HG02642 (cell line): ENCODE data around the gene PRKD2.
"Not testable (repeated sequence)": the region's sequence is repeated elsewhere in the genome, so short reads cannot be mapped to it uniquely, and the experiment has no call there.

Source experiments
- ATAC-seq: cut with Tn5 transposase; IDR thresholded peaks from one replicate; pipeline ENCODE4 v1.9.1; 2021; ENCODE audit warnings: mild to moderate bottlenecking; ENCODE audit not compliant: unreplicated experiment, poor library complexity

PRKD2 gene

GRCh38 chr19:46713781-46714443 is 3.0 kb downstream of the PRKD2 start:
- ATAC-seq, result peak; percentile 12

GRCh38 chr19:46712768-46713338 is 4.1 kb downstream of the PRKD2 start:
- ATAC-seq, result not testable (repeated sequence)

- ATAC-seq, result no peak
Observed at GRCh38 chr19:46710687-46711086, 6.2 kb downstream of the PRKD2 start.

- ATAC-seq, result no peak
Observed at GRCh38 chr19:46704379-46705076, 12.4 kb downstream of the PRKD2 start.

- no peak for ATAC-seq
Observed at GRCh38 chr19:46700704-46701103, 16.2 kb downstream of the PRKD2 start.

GRCh38 chr19:46698395-46699321 is 18.3 kb downstream of the PRKD2 start:
- ATAC-seq, result no peak

GRCh38 chr19:46697204-46697960 is 19.5 kb downstream of the PRKD2 start:
- ATAC-seq, result no peak

- no peak for ATAC-seq
Observed at GRCh38 chr19:46696866-46697203, 20.1 kb downstream of the PRKD2 start.

- ATAC-seq, result no peak
Observed at GRCh38 chr19:46696052-46696451, 20.9 kb downstream of the PRKD2 start.

GRCh38 chr19:46693760-46694159 is 23.2 kb downstream of the PRKD2 start:
- no peak for ATAC-seq

- no peak for ATAC-seq
Observed at GRCh38 chr19:46692918-46693722, 23.8 kb downstream of the PRKD2 start.

- ATAC-seq, result no peak
Observed at GRCh38 chr19:46691948-46692347, 25.0 kb downstream of the PRKD2 start.

GRCh38 chr19:46691104-46691503 is 25.8 kb downstream of the PRKD2 start:
- ATAC-seq, result no peak

GRCh38 chr19:46689358-46689757 is 27.6 kb downstream of the PRKD2 start:
- ATAC-seq, result no peak

GRCh38 chr19:46687438-46688145 is 29.3 kb downstream of the PRKD2 start:
- no peak for ATAC-seq

GRCh38 chr19:46685189-46685588 is 31.7 kb downstream of the PRKD2 start:
- ATAC-seq, result no peak

- ATAC-seq, result no peak
Observed at GRCh38 chr19:46678110-46678732, 38.7 kb downstream of the PRKD2 start.
